GM12872 (cell line): Measurements from ENCODE around the gene SELENOP.

Experiments used
- TF ChIP-seq, protein P1 (sequence below): IDR thresholded peaks from 3 replicates; pipeline ENCODE4 v1.5.1; 2011; ENCODE audit warnings: low read depth, mild to moderate bottlenecking, low read length, moderate library complexity; ENCODE audit not compliant: insufficient read depth

Gene SELENOP

GRCh38 chr5:42824347-42824976, 12.8 kb upstream of the SELENOP start:
- TF ChIP-seq, protein P1, sequence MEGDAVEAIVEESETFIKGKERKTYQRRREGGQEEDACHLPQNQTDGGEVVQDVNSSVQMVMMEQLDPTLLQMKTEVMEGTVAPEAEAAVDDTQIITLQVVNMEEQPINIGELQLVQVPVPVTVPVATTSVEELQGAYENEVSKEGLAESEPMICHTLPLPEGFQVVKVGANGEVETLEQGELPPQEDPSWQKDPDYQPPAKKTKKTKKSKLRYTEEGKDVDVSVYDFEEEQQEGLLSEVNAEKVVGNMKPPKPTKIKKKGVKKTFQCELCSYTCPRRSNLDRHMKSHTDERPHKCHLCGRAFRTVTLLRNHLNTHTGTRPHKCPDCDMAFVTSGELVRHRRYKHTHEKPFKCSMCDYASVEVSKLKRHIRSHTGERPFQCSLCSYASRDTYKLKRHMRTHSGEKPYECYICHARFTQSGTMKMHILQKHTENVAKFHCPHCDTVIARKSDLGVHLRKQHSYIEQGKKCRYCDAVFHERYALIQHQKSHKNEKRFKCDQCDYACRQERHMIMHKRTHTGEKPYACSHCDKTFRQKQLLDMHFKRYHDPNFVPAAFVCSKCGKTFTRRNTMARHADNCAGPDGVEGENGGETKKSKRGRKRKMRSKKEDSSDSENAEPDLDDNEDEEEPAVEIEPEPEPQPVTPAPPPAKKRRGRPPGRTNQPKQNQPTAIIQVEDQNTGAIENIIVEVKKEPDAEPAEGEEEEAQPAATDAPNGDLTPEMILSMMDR: no peak

- TF ChIP-seq, protein P1: no peak
Observed at GRCh38 chr5:42822548-42822947, 10.9 kb upstream of the SELENOP start.

GRCh38 chr5:42819745-42820144, 8.1 kb upstream of the SELENOP start:
- TF ChIP-seq, protein P1: no peak

GRCh38 chr5:42813533-42813932, 1.8 kb upstream of the SELENOP start:
- TF ChIP-seq, protein P1: no peak

DNA sequence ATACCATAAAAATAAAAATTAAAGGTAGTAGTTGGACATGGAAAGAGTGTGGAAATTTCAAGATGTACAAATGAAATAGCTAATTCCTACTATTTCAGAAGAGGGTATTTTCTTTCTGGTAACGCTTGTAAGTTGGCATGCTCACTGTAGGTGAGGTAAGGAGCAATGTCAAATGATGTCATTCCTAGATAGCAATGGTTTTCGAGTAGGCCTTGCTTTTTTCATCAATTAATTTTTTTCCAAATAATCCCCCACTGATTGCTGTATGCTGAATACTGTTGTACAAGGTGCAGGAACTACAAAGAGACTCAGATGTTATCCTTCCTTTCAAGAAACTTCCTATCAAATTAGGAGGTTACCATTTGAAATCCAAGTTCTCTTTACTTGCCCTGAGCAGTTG, 928 bp upstream of the SELENOP start:
- TF ChIP-seq, protein P1: no peak

- TF ChIP-seq, protein P1: no peak
Observed at GRCh38 chr5:42810834-42811590, 680 bp downstream of the SELENOP start.

GRCh38 chr5:42808888-42809611, 2.6 kb downstream of the SELENOP start:
- TF ChIP-seq, protein P1: no peak
